ENCODE data around the gene SULT6B1. TPM values are rescaled to one million over a fixed set of nuclear protein-coding genes. Genes with fewer than 3 reads are reported as not detected.
A peak's percentile ranks its signal among the peaks of the same experiment; 100 is the strongest.
"Not testable (repeated sequence)": the region's sequence is repeated elsewhere in the genome, so short reads cannot be mapped to it uniquely, and the experiment has no call there.

Gene SULT6B1, protein sequence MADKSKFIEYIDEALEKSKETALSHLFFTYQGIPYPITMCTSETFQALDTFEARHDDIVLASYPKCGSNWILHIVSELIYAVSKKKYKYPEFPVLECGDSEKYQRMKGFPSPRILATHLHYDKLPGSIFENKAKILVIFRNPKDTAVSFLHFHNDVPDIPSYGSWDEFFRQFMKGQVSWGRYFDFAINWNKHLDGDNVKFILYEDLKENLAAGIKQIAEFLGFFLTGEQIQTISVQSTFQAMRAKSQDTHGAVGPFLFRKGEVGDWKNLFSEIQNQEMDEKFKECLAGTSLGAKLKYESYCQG
- total RNA-seq, result not detected in 2 replicates

GRCh38 chr2:37188570-37188969, at the start of gene SULT6B1:
Gene SULT6B1, minus strand, starts transcription at chr2:37188670. Its CDS starts 30 bp downstream, at chr2:37188640.
- intact Hi-C loops (cut with micrococcal nuclease), result no loop called here
- H3K36me3 Mint-ChIP-seq (ENCODE audit: low read depth), result no peaks in the 10 kb centered on the region
- H3K4me1 Mint-ChIP-seq (ENCODE audit: low read depth), result peaks cover 8% of the 10 kb centered on the region

GRCh38 chr2:37232131-37232933, 43.9 kb upstream of the SULT6B1 start:
- Mint-ChIP-seq H3K27ac (no peak overlapping the region), H3K27me3 (ENCODE audit: low read depth) (no peaks in the 10 kb centered on the region), H3K36me3 (ENCODE audit: low read depth) (peaks cover 41% of the 10 kb centered on the region), H3K9me3 (no peaks in the 10 kb centered on the region), H3K4me1 (ENCODE audit: low read depth) (peaks cover 19% of the 10 kb centered on the region), H3K4me3 (ENCODE audit: low read depth) (no peak overlapping the region)
- DNase-seq (ENCODE audit: low spot score), result no peak
- intact Hi-C loops (cut with micrococcal nuclease), result loop anchor here (5.0 kb wide), 1 partner anchor 355 kb away; no protein-coding TSS in a partner anchor

More at GRCh38 chr2:37188570-37188969, at the start of gene SULT6B1:
- DNase-seq (ENCODE audit: low spot score), result no peak
- Mint-ChIP-seq H3K4me3 (ENCODE audit: low read depth) (no peak within 1 kb of the TSS), H3K27ac (no peak within 1 kb of the TSS), H3K27me3 (ENCODE audit: low read depth) (peaks cover 25% of the 10 kb centered on the region), H3K9me3 (no peaks in the 10 kb centered on the region)

DNA sequence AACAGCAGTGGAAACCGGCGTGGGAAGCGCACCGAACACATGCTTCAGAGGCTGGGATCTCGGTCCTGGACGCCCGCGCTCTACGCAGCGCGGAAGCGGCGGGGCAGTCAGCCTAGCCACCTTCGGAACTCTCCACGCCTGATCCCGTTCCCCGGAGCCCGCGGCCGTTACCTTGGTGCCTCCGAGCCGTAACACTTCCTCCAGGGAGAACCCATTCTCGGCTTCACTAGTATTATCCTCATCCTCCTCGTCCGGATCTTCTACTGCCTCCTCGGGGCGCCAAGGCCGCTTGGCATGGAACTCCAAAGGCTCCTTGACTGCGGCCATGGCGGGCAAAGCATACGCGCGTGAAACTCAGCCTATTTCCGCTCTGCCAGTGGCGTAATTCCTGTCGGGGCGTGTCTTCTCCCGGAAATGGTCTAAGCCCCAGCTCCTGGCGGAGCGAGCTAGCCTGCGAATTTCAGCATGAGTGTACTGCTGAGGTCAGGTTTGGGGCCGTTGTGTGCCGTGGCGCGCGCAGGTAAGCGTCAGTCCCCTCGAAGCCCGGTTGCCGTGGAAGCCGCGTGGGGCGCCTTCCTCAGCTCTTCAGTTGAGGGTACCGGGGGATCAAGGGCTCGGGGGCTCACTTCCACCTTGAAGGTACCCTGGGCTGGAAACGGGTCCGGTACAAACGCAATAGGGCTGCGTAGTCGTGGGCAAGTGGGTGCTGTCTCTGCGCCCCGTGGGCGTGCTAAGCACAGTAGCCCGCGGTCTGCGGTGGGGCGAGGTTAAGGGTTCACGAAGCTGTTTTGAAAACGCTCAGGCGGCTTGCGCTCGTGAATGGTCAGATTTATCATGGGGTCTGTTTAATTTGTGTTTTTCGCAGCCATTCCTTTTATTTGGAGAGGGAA, 43.0 kb upstream of the SULT6B1 start, which contains the start of the genes CEBPZ and NDUFAF7:
Gene CEBPZ, minus strand, starts transcription at position 356 of the 890 bp plus-strand sequence. Its CDS starts 29 bp downstream, at position 327.
Gene NDUFAF7, plus strand, starts transcription at position 418 of the 890 bp plus-strand sequence. Its CDS starts 48 bp downstream, at position 466.
- Mint-ChIP-seq H3K36me3 (ENCODE audit: low read depth) (peaks cover 45% of the 10 kb centered on the region), H3K27ac (no peak within 1 kb of the TSS), H3K4me1 (ENCODE audit: low read depth) (peaks cover 24% of the 10 kb centered on the region), H3K4me3 (ENCODE audit: low read depth) (no peak within 1 kb of the TSS), H3K9me3 (no peaks in the 10 kb centered on the region), H3K27me3 (ENCODE audit: low read depth) (no peaks in the 10 kb centered on the region)
- peak; percentile 81 for DNase-seq (ENCODE audit: low spot score)
- intact Hi-C loops (cut with micrococcal nuclease), result loop anchor here (1.0 to 5.0 kb wide), 10 partner anchors 13 to 356 kb away; partner anchors contain the start of genes CEBPZOS, EIF2AK2, GPATCH11 and HEATR5B

- H3K4me3 Mint-ChIP-seq (ENCODE audit: low read depth), result no peak overlapping the region
- intact Hi-C loops (cut with micrococcal nuclease), result loop anchor here (2.0 to 5.0 kb wide), 3 partner anchors 94 to 357 kb away; partner anchors contain the start of genes GPATCH11, HEATR5B and PRKD3
- DNase-seq (ENCODE audit: low spot score), result no peak
- H3K27me3 Mint-ChIP-seq (ENCODE audit: low read depth), result no peaks in the 10 kb centered on the region
- peaks cover 27% of the 10 kb centered on the region for H3K4me1 Mint-ChIP-seq (ENCODE audit: low read depth)
- no peak overlapping the region for H3K27ac Mint-ChIP-seq
- peaks cover 44% of the 10 kb centered on the region for H3K36me3 Mint-ChIP-seq (ENCODE audit: low read depth)
- H3K9me3 Mint-ChIP-seq, result no peaks in the 10 kb centered on the region
These were observed 42.1 kb upstream of the SULT6B1 start for GRCh38 chr2:37230581-37230980.

DNA sequence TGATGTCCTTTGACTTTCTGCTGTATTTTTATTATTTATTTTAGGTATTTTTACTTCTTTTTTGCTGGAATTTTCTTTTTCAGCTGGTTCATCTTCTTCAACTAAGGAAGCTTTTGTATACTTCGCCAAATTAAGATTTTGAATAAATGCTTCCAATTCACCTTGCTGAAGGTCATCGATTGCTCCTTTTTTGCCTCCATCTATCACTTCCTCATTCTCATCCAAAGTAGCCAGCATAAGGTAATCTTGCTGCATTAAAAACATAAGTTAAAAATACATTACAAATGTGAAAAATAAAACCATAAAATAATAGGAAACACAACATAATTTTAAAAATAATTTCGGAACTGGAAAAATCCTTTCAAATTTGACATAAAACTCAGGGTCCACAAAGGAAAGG, 40.3 kb upstream of the SULT6B1 start:
- Mint-ChIP-seq H3K27ac (no peak overlapping the region), H3K9me3 (no peaks in the 10 kb centered on the region), H3K27me3 (ENCODE audit: low read depth) (no peaks in the 10 kb centered on the region), H3K36me3 (ENCODE audit: low read depth) (peaks cover 45% of the 10 kb centered on the region), H3K4me1 (ENCODE audit: low read depth) (peaks cover 28% of the 10 kb centered on the region), H3K4me3 (ENCODE audit: low read depth) (no peak overlapping the region)
- intact Hi-C loops (cut with micrococcal nuclease), result no loop called here
- no peak for DNase-seq (ENCODE audit: low spot score)

GRCh38 chr2:37226863-37227262, 38.4 kb upstream of the SULT6B1 start:
- no peak for DNase-seq (ENCODE audit: low spot score)
- Mint-ChIP-seq H3K27me3 (ENCODE audit: low read depth) (no peaks in the 10 kb centered on the region), H3K27ac (no peak overlapping the region), H3K36me3 (ENCODE audit: low read depth) (peaks cover 61% of the 10 kb centered on the region), H3K9me3 (no peaks in the 10 kb centered on the region), H3K4me3 (ENCODE audit: low read depth) (no peak overlapping the region), H3K4me1 (ENCODE audit: low read depth) (peaks cover 41% of the 10 kb centered on the region)
- intact Hi-C loops (cut with micrococcal nuclease), result no loop called here

GRCh38 chr2:37225129-37225528, 36.7 kb upstream of the SULT6B1 start:
- not testable (repeated sequence) for H3K4me3 Mint-ChIP-seq (ENCODE audit: low read depth)
- peaks cover 77% of the 10 kb centered on the region for H3K36me3 Mint-ChIP-seq (ENCODE audit: low read depth)

GRCh38 chr2:37224063-37224462, 35.6 kb upstream of the SULT6B1 start:
- intact Hi-C loops (cut with micrococcal nuclease), result no loop called here
- DNase-seq (ENCODE audit: low spot score), result no peak
- no peak overlapping the region for H3K27ac Mint-ChIP-seq
- no peaks in the 10 kb centered on the region for H3K9me3 Mint-ChIP-seq
- H3K4me1 Mint-ChIP-seq (ENCODE audit: low read depth), result peaks cover 36% of the 10 kb centered on the region
- no peaks in the 10 kb centered on the region for H3K27me3 Mint-ChIP-seq (ENCODE audit: low read depth)
- no peak overlapping the region for H3K4me3 Mint-ChIP-seq (ENCODE audit: low read depth)
- peaks cover 85% of the 10 kb centered on the region for H3K36me3 Mint-ChIP-seq (ENCODE audit: low read depth)

More at GRCh38 chr2:37225129-37225528, 36.7 kb upstream of the SULT6B1 start:
- H3K27me3 Mint-ChIP-seq (ENCODE audit: low read depth); DNase-seq (ENCODE audit: low spot score); H3K27ac Mint-ChIP-seq; H3K9me3 Mint-ChIP-seq; intact Hi-C loops (cut with micrococcal nuclease): not testable (repeated sequence)
- H3K4me1 Mint-ChIP-seq (ENCODE audit: low read depth), result peaks cover 41% of the 10 kb centered on the region

DNA sequence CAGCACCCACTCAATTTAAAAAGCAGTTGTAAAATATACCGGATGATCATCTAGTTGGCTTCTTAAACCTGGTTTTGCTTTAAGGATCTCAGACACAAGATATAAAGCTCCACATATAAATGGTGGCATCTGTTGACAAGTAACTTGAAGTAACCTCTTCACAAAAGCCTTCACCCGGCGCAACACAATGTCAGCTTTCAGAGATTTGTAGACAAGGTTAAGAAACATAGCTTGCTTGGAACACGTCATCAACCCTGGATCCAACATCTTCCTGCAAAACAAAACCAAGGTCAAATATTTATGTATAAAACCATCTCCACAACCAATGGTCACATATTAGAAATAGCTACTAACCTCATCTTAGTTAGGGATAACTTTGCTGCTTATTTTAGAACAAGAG, 34.7 kb upstream of the SULT6B1 start:
- H3K27ac Mint-ChIP-seq, result no peak overlapping the region
- no peak for DNase-seq (ENCODE audit: low spot score)

DNA sequence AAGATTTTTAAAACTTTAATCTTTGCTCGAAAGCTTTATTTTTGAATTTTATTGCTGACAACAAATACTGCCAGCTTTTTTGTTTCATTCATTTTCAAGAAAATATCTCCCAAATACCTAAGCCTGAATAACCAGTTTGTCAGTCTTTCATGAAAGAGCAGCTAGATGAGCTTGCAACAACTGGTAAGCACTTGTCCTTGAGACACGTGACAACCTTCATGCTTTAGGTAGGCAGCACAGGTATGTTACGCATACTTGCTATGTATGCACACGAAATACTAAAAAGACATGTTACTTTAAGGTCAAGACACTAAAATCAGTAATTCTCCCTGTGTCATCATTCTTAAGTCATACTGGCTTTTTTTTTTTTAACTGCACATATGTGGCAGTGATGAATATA, 30.6 kb upstream of the SULT6B1 start:
- H3K36me3 Mint-ChIP-seq (ENCODE audit: low read depth), result peaks cover 70% of the 10 kb centered on the region
- no peak for DNase-seq (ENCODE audit: low spot score)
- H3K4me3 Mint-ChIP-seq (ENCODE audit: low read depth), result no peak overlapping the region
- H3K27ac Mint-ChIP-seq, result no peak overlapping the region
- intact Hi-C loops (cut with micrococcal nuclease), result no loop called here
- H3K4me1 Mint-ChIP-seq (ENCODE audit: low read depth), result peaks cover 16% of the 10 kb centered on the region
- H3K9me3 Mint-ChIP-seq, result no peaks in the 10 kb centered on the region
- H3K27me3 Mint-ChIP-seq (ENCODE audit: low read depth), result no peaks in the 10 kb centered on the region

More for the DNA sequence above, 34.7 kb upstream of the SULT6B1 start:
- H3K36me3 Mint-ChIP-seq (ENCODE audit: low read depth), result peaks cover 85% of the 10 kb centered on the region
- H3K4me1 Mint-ChIP-seq (ENCODE audit: low read depth), result peaks cover 34% of the 10 kb centered on the region
- H3K9me3 Mint-ChIP-seq, result no peaks in the 10 kb centered on the region
- no peak overlapping the region for H3K4me3 Mint-ChIP-seq (ENCODE audit: low read depth)
- H3K27me3 Mint-ChIP-seq (ENCODE audit: low read depth), result no peaks in the 10 kb centered on the region
- intact Hi-C loops (cut with micrococcal nuclease), result no loop called here

GRCh38 chr2:37215250-37215649, 26.8 kb upstream of the SULT6B1 start:
- Mint-ChIP-seq H3K4me3 (ENCODE audit: low read depth) (no peak overlapping the region), H3K27me3 (ENCODE audit: low read depth) (no peaks in the 10 kb centered on the region), H3K36me3 (ENCODE audit: low read depth) (peaks cover 68% of the 10 kb centered on the region), H3K4me1 (ENCODE audit: low read depth) (no peaks in the 10 kb centered on the region), H3K9me3 (no peaks in the 10 kb centered on the region), H3K27ac (no peak overlapping the region)
- intact Hi-C loops (cut with micrococcal nuclease), result no loop called here
- no peak for DNase-seq (ENCODE audit: low spot score)

GRCh38 chr2:37211939-37212338, 23.5 kb upstream of the SULT6B1 start:
- H3K36me3 Mint-ChIP-seq (ENCODE audit: low read depth), result peaks cover 80% of the 10 kb centered on the region
- intact Hi-C loops (cut with micrococcal nuclease), result no loop called here
- H3K27ac Mint-ChIP-seq, result no peak overlapping the region
- no peak for DNase-seq (ENCODE audit: low spot score)
- no peak overlapping the region for H3K4me3 Mint-ChIP-seq (ENCODE audit: low read depth)
- peaks cover 28% of the 10 kb centered on the region for H3K9me3 Mint-ChIP-seq
- peaks cover 3% of the 10 kb centered on the region for H3K4me1 Mint-ChIP-seq (ENCODE audit: low read depth)
- H3K27me3 Mint-ChIP-seq (ENCODE audit: low read depth), result no peaks in the 10 kb centered on the region

Data from activated T-helper 2 cell treated with anti-CD3 and anti-CD28 coated beads, Interferon-gamma antibody, Interleukin-2, Interleukin-4, amounts not matched to agents 10 μg/mL and 5 μg/mL and 100 μg/mL, durations not matched to agents 14 hours and 24 hours and 36 hours (primary cell).